GM18909 (cell line): ENCODE measurements around the gene FGFR3.

Source experiments
- ATAC-seq: cut with Tn5 transposase; IDR thresholded peaks from one replicate; pipeline ENCODE4 v1.9.1; 2021; ENCODE audit warnings: mild to moderate bottlenecking; ENCODE audit not compliant: unreplicated experiment, poor library complexity

Gene FGFR3

GRCh38 chr4:1756079-1756478, 37.0 kb upstream of the FGFR3 start:
- ATAC-seq: no peak

DNA sequence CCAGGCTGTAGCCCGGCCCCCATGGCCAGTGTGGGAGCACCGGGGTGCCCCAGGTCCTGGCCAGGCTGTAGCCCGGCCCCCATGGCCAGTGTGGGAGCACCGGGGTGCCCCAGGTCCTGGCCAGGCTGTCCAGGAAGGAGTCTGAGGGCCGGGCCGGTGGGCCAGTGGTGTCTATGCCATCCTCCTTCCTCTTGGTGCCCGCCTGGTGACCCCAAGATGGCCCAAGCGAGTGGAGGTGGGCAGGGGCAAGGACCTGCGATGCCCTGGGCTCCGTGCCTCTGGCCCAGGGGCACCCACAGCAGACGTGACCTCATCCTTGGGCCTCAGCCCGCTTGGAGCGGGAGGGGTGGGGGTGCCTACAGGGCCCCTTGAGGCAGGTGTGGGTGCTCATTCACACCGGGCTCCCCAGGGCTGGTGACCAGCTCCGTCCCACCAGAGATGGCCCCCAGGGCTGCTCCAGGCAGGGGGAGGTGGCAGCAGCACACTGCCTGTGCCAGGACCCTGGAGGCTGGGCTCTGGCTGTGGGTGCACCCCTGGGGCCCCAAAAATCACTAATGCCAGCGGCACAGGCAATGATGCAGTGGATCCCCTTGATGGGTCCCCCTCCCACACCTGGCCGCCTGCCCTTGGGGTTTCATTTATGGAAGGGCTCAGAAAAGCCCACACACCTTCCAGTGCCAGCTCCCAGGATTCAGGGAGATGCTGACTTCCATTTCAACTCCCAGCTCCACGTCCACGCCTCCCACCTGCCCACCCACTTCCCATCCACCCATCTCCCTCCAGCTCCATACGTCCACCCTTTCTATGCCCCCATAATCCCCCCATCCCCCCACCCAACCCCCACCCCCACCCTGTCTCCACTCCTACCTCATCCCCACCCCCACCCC, 36.0 kb upstream of the FGFR3 start:
- ATAC-seq: no peak

DNA sequence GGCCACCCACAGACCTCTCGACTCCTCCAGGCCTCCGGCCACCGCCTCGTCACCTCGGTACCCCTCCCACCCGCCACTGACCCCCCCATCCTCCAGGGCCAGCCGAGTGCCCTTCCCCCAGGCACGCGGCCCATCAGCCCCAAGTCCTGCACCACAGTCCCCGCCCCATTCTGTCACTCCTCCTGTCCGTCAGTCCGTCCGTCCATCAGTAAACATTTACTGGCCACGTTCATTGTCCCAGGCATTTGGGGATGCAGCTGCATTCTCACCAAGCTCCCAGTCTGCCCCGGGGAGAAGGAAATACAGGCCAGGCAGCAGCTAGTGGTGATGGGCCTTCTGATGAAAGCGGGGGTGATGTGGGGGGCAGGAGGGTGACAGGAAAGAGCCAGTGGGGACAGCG, 35.3 kb upstream of the FGFR3 start:
- no peak for ATAC-seq

DNA sequence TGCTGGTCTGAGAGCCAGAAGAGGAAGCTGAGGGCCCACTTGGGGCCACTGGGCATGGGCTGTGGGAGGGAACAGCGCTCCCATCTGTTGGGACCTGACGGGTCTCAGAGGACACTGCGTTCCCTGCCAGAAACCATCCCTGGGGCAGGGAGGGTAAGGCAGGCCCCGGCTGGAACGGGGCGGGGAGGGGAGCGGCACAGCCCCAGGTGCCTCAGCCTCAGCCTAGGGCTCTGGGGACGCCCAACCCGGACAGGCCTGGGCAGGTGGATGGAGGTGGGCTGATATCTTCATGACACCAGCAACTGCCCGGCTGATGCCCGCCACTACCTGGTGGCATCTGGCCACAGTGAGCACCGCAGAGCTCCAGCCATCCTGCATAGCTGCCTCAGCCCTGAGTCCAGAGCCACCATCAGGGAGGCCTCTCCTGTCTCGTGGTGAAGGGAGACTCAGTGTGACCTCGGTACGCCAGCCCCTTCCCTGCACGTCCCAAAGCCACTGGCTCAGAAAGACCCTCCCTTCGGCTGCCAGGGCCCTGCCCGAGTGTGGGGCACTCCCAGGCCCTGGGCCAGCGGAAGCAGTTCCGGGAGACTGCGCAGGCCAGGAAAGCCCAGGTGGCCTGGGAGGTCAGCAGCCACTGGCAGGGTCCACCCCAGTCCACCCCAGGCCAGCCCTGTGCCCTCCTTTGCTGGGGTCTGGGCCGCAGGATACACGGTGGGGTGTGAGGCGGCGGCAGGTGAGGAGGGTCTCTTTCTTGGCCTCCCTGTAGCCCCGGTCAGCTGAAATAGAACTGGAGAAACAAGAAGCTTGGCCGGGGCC, 34.6 kb upstream of the FGFR3 start:
- ATAC-seq: no peak

DNA sequence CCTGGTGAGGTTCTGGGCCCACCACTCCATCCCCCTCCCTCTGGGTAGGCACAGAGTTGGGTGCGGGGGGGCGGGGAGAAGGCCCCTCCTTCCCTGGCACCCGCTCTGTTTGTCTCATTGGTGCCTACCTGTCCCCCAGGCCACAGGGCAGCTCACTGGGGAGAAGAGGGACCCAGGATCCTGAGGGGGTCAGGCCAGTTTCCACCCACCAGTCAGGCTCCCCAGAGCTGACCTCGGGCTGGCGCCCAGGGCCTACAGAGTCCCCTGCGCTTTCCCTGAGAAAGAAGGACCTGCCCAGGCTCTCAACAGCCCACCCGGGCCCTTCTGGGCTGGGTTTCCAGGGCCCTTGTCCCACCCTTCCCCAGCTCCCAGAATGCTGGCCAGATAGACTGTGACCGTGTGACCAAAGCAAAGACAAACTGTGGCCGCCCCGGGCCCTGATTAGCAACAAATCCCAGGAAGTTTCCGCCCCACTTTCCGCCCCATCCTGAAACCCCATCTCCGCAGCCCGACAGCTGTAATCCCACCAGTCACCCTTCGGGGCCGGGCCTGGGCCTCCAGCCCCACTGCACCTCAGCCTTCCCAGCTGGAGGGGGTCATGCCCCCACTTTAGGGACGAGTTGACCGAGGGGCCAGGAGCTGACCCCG, 33.8 kb upstream of the FGFR3 start:
- no peak for ATAC-seq

DNA sequence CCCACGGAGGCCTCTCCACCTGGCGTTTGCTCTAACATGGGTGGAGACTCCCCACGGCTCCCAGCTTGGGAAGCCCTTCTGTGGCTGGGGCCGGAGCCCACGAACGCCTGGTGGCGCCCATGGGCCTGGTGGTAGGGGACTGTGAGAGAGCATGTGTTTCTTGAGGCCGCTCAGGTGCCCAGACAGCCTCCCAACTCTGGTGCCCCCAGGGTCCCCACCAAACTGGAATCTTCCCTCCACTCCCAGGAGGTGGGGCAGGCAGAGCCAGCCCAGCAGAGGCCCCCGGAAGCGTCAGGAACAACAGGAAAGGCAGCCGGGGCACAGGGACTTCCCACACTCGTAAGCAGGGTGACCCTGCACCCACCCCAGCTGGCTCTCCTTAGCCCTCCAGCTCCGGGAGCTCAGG, 33.3 kb upstream of the FGFR3 start:
- no peak for ATAC-seq

GRCh38 chr4:1760521-1761071, 32.5 kb upstream of the FGFR3 start:
- ATAC-seq: no peak

- ATAC-seq: no peak
Measured at GRCh38 chr4:1761130-1761689, 31.9 kb upstream of the FGFR3 start.

DNA sequence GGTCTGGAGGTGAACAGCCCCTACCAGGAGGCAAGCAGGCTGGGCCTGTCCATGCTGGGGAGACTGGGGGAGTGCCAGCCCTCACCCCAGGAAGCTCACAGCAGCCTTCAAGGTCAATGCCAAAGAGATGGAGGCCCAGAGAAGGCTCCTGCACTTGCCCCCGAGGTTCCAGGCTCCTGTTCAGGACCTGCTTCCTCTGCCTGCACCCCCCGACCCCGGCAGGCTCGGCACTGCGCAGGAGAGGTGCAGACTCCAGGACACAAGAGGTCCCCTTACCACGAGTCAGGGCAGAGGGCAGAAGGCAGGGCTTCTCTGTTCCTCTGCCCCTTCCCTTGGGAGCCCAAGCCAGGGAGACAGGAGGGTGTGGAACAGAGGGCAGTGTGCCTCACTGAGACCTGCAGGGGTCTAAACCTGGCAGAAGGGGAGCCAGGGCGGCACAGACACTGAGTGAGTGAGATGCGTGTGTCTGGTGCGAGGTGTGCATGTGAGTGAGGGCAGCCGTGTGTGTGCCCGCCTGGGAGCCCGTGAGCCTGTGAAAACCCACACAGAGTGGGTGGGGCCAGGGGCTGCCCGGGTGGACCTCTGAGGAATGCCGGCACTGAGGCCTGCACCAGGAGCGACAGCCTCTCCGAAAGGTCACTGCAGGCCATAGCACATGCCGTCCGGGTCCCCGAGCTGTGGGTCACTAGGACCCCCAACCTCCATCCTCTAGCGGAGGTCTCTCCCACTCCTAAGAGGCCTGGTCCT, 30.7 kb upstream of the FGFR3 start:
- ATAC-seq: no peak

GRCh38 chr4:1763070-1763549, 30.0 kb upstream of the FGFR3 start:
- no peak for ATAC-seq

- ATAC-seq: no peak
Measured at GRCh38 chr4:1763550-1764080, 29.5 kb upstream of the FGFR3 start.

- no peak for ATAC-seq
Measured at GRCh38 chr4:1764670-1765069, 28.4 kb upstream of the FGFR3 start.

GRCh38 chr4:1765409-1766072, 27.6 kb upstream of the FGFR3 start:
- no peak for ATAC-seq

GRCh38 chr4:1766106-1767060, 26.7 kb upstream of the FGFR3 start:
- ATAC-seq: no peak

GRCh38 chr4:1767061-1767769, 25.9 kb upstream of the FGFR3 start:
- no peak for ATAC-seq

GRCh38 chr4:1767770-1768366, 25.2 kb upstream of the FGFR3 start:
- ATAC-seq: no peak
